Neural cell (in vitro differentiated cells): ENCODE measurements around the gene CD151. TPM values are rescaled to one million over a fixed set of nuclear protein-coding genes. Genes with fewer than 3 reads are reported as not detected.

Experiments used
- H2AFZ ChIP-seq: fragments of 200-600, 300-800 bp; sonication (generic), shearing (Covaris generic); 2 replicates; pipeline ENCODE4 v1.6.0; 2014; ENCODE audit warnings: low read depth, mild to moderate bottlenecking, antibody characterized with exemption, low read length, moderate library complexity
- H3F3A ChIP-seq: fragments of 200-600 bp; shearing (Covaris generic); 2 replicates; pipeline ENCODE4 v1.6.1; 2016; ENCODE audit warnings: mild to moderate bottlenecking, moderate library complexity, mixed read lengths, antibody characterized with exemption, low read length; ENCODE audit not compliant: insufficient read depth, poor library complexity, severe bottlenecking
- H3K27ac ChIP-seq: fragments of 200-600, 300-800 bp; sonication (generic), shearing (Covaris generic); 2 replicates; pipeline ENCODE4 v1.5.1; 2014; ENCODE audit warnings: mild to moderate bottlenecking, low read length, moderate library complexity
- H3K27me3 ChIP-seq: fragments of 300-800, 200-600 bp; sonication (generic), shearing (Covaris generic); 2 replicates; pipeline ENCODE4 v1.6.0; 2014; ENCODE audit warnings: mild to moderate bottlenecking, low read depth, low read length, moderate library complexity; ENCODE audit not compliant: insufficient read depth
- H3K36me3 ChIP-seq: fragments of 300-800, 200-600 bp; sonication (generic), shearing (Covaris generic); 2 replicates; pipeline ENCODE4 v1.5.1; 2014; ENCODE audit warnings: mild to moderate bottlenecking, antibody characterized with exemption, low read length, moderate library complexity; ENCODE audit not compliant: insufficient read depth
- H3K4me2 ChIP-seq: fragments of 300-800, 200-600 bp; sonication (generic), shearing (Covaris generic); 2 replicates; pipeline ENCODE4 v1.6.0; 2014; ENCODE audit warnings: mild to moderate bottlenecking, low read length
- H3K4me3 ChIP-seq: fragments of 300-800, 200-600 bp; sonication (generic), shearing (Covaris generic); 2 replicates; pipeline ENCODE4 v1.5.1; 2014; ENCODE audit warnings: mild to moderate bottlenecking, low read length, moderate library complexity
- H3K79me2 ChIP-seq: fragments of 200-600 bp; shearing (Covaris generic); replicated peaks from 2 replicates; pipeline ENCODE4 v1.6.0; 2014; ENCODE audit warnings: mild to moderate bottlenecking, low read length, moderate library complexity; ENCODE audit not compliant: insufficient read depth
- H3K9ac ChIP-seq: fragments of 300-800, 200-600 bp; sonication (generic), shearing (Covaris generic); 2 replicates; pipeline ENCODE4 v1.6.1; 2016; ENCODE audit warnings: mild to moderate bottlenecking, low read length, mixed read lengths
- H3K9me2 ChIP-seq: fragments of 200-600 bp; shearing (Covaris generic); 2 replicates; pipeline ENCODE4 v1.6.1; 2016; ENCODE audit warnings: mild to moderate bottlenecking, low read length, mixed read lengths; ENCODE audit not compliant: insufficient read depth
- H3K9me3 ChIP-seq: fragments of 200-600, 300-800 bp; sonication (generic), shearing (Covaris generic); 2 replicates; pipeline ENCODE4 v1.6.1; 2016; ENCODE audit warnings: mild to moderate bottlenecking, mixed run types, low read length, moderate library complexity, mixed read lengths
- H4K20me1 ChIP-seq: fragments of 200-600 bp; shearing (Covaris generic); 2 replicates; pipeline ENCODE4 v1.6.1; 2016; ENCODE audit warnings: mild to moderate bottlenecking, mixed run types; ENCODE audit not compliant: insufficient read depth
- CTCF ChIP-seq: fragments of 450-650 bp; IDR thresholded peaks from 2 replicates; pipeline ENCODE4 v1.5.1; 2014; ENCODE audit warnings: antibody characterized with exemption, mild to moderate bottlenecking, moderate library complexity; ENCODE audit not compliant: poor library complexity, severe bottlenecking
- EP300 ChIP-seq: fragments of 450-650 bp; conservative IDR thresholded peaks from 2 replicates; pipeline ENCODE4 v1.6.1; 2014; ENCODE audit warnings: antibody characterized with exemption, mild to moderate bottlenecking, moderate library complexity; ENCODE audit not compliant: poor library complexity, severe bottlenecking
- EZH2 ChIP-seq: fragments of 200-600, 300-800 bp; shearing (Covaris generic), sonication (generic); IDR thresholded peaks from 2 replicates; pipeline ENCODE4 v1.6.1; 2014; ENCODE audit warnings: antibody characterized with exemption, low read length, borderline replicate concordance, mild to moderate bottlenecking; ENCODE audit not compliant: insufficient read depth, poor library complexity, severe bottlenecking
- MXI1 ChIP-seq: fragments of 450-650 bp; conservative IDR thresholded peaks from 2 replicates; pipeline ENCODE4 v1.6.1; 2014; ENCODE audit warnings: antibody characterized with exemption, mild to moderate bottlenecking; ENCODE audit not compliant: poor library complexity, severe bottlenecking
- POLR2AphosphoS5 ChIP-seq: IDR thresholded peaks from 2 replicates; pipeline ENCODE4 v1.6.1; 2012
- RAD21 ChIP-seq: fragments of 450-650 bp; conservative IDR thresholded peaks from 2 replicates; pipeline ENCODE4 v1.6.1; 2014; ENCODE audit warnings: antibody characterized with exemption, mild to moderate bottlenecking, moderate library complexity
- REST ChIP-seq: IDR thresholded peaks from 2 replicates; pipeline ENCODE4 v1.6.1; 2012; ENCODE audit warnings: borderline replicate concordance
- SMC3 ChIP-seq: fragments of 450-650 bp; conservative IDR thresholded peaks from 2 replicates; pipeline ENCODE4 v1.6.1; 2014; ENCODE audit warnings: antibody characterized with exemption, mild to moderate bottlenecking, moderate library complexity; ENCODE audit not compliant: poor library complexity
- TAF1 ChIP-seq: IDR thresholded peaks from 2 replicates; pipeline ENCODE4 v1.6.1; 2012; ENCODE audit warnings: low read depth
- polyA plus RNA-seq: library from polyadenylated mRNA; depleted of rRNA; stranded (reverse); fragments of >200 nt; gene quantifications from 2 replicates; pipeline ENCODE4 v1.2.3, GENCODE V29; 2014

Gene CD151
- polyA plus RNA-seq, 1 donor from 2014 or later = 70.8 TPM

GRCh38 chr11:825366-826226, 7.2 kb upstream of the CD151 start:
- no peak overlapping the region for H3K9ac ChIP-seq
- H3K9me2 ChIP-seq = no peaks in the 10 kb centered on the region
- no peaks in the 10 kb centered on the region for H3F3A ChIP-seq
- peaks cover 35% of the 10 kb centered on the region for H3K27me3 ChIP-seq
- no peaks in the 10 kb centered on the region for H3K36me3 ChIP-seq
- no peak overlapping the region for H2AFZ ChIP-seq
- H3K79me2 ChIP-seq = no peaks in the 10 kb centered on the region
- H3K9me3 ChIP-seq = no peaks in the 10 kb centered on the region
- no peak overlapping the region for H3K4me2 ChIP-seq
- no peak for TF ChIP-seq SMC3
- no peak for TF ChIP-seq EZH2
- TF ChIP-seq EP300 = no peak
- no peak for TF ChIP-seq MXI1
- TF ChIP-seq REST = no peak
- no peak for TF ChIP-seq TAF1
- TF ChIP-seq POLR2AphosphoS5 = no peak
- TF ChIP-seq CTCF = no peak
- no peak for TF ChIP-seq RAD21
- no peaks in the 10 kb centered on the region for H4K20me1 ChIP-seq
- H3K27ac ChIP-seq = no peak overlapping the region
- H3K4me3 ChIP-seq = no peak overlapping the region

GRCh38 chr11:826227-826621, 6.5 kb upstream of the CD151 start:
- Histone ChIP-seq H3F3A (no peaks in the 10 kb centered on the region), H3K79me2 (no peaks in the 10 kb centered on the region), H3K9ac (no peak overlapping the region), H3K4me3 (no peak overlapping the region), H3K4me2 (no peak overlapping the region), H4K20me1 (no peaks in the 10 kb centered on the region), H3K36me3 (no peaks in the 10 kb centered on the region), H3K27me3 (peaks cover 40% of the 10 kb centered on the region), H3K9me2 (no peaks in the 10 kb centered on the region), H2AFZ (no peak overlapping the region), H3K9me3 (no peaks in the 10 kb centered on the region), H3K27ac (no peak overlapping the region)
- TF ChIP-seq POLR2AphosphoS5 (no peak), EP300 (no peak), SMC3 (no peak), EZH2 (no peak), REST (no peak)
